GM10248 (cell line): ENCODE measurements around the gene RAB40AL.

Experiments used
- CTCF ChIA-PET: fragments of 300-600 bp; sonication (Branson Sonifier 250); formaldehyde crosslinking; extraction: SDS; loops from one replicate; lab custom pipeline; 2021; ENCODE audit warnings: antibody characterized with exemption; lab: Yijun Ruan, JAX
- POLR2A ChIA-PET: fragments of 350-650 bp; sonication (Branson Sonifier 250); formaldehyde crosslinking; extraction: SDS; loops from one replicate; lab custom pipeline; 2020; ENCODE audit warnings: antibody characterized with exemption; lab: Yijun Ruan, JAX
- DNase-seq: peaks from one replicate; pipeline ENCODE4 v3.0.0; 2012; ENCODE audit errors: extremely low spot score
- CTCF ChIP-seq: IDR thresholded peaks from 2 replicates; pipeline ENCODE4 v1.5.1; 2012; ENCODE audit warnings: mild to moderate bottlenecking, low read depth; ENCODE audit errors: extremely low read depth, missing control alignments, control extremely low read depth

The RAB40AL gene

GRCh38 chrX:102934624-102935023, 2.4 kb upstream of the RAB40AL start:
- ChIA-PET CTCF (interaction anchor here (0.6 to 2.4 kb wide), 14 partner anchors 9 to 312 kb away, joined by 3 to 12 read pairs (median 3); no protein-coding TSS in a partner anchor), POLR2A (no interaction called here)
- peak; percentile 42 for DNase-seq
- TF ChIP-seq CTCF = peak; percentile 52

- ChIA-PET POLR2A (no interaction called here), CTCF (interaction anchor here (0.9 to 2.4 kb wide), 26 partner anchors 9 to 884 kb away, joined by 3 to 34 read pairs (median 6); no protein-coding TSS in a partner anchor)
- DNase-seq = peak; percentile 23
- peak; percentile 59 for TF ChIP-seq CTCF
Measured at GRCh38 chrX:102950908-102951866, 14.1 kb downstream of the RAB40AL start.

DNA sequence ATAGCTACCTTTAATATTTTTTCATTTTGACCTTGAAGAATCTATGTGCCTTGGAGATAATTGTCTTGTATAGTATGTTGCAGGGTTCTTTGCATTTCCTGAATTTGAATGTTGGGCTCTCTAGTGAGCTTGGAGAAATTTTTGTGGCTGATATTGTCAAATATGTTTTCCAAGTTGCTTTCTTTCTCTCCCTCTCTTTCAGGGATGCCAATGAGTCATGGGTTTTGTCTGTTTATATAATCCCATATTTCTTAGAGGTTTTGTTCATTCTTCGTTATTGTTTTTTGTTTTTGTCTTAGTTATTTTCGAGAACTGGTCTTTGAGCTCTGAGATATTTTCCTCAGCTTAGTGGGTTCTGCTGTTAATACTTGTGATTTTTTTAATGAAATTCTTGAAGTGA, 20.7 kb downstream of the RAB40AL start:
- CTCF ChIA-PET = no interaction called here

DNA sequence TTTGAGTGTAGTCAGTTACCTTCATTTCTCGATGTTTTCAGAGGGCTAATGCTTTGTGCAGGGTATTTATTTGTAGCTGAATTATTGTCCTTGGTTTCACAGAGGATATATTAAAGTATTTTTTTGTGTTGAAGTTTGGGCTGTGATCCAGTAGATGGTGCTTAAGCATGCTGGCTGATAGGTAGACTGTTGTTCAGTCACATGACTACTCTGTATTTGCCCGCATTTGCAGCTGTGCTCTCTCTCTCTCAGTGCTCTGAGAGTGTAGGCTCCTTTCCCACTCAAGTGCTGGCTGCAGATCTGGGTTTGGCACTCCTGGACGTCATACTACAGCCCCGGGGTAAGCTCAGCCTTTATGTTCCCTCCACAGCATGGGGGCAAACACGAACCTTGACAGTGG, 21.7 kb downstream of the RAB40AL start:
- ChIA-PET POLR2A (no interaction called here), CTCF (no interaction called here)
- TF ChIP-seq CTCF = no peak
- no peak for DNase-seq

More for the DNA sequence above, 20.7 kb downstream of the RAB40AL start:
- POLR2A ChIA-PET = no interaction called here
- DNase-seq = no peak
- no peak for TF ChIP-seq CTCF

- TF ChIP-seq CTCF = no peak
- no peak for DNase-seq
- CTCF ChIA-PET = interaction anchor here (1.9 kb wide), 1 partner anchor 8 kb away, joined by 18 read pairs; no protein-coding TSS in a partner anchor
- POLR2A ChIA-PET = no interaction called here
Measured at GRCh38 chrX:102959471-102959870, 22.4 kb downstream of the RAB40AL start.

GRCh38 chrX:102963955-102964354, 26.9 kb downstream of the RAB40AL start:
- ChIA-PET CTCF (interaction anchor here (2.5 kb wide), 1 partner anchor 13 kb away, joined by 15 read pairs; no protein-coding TSS in a partner anchor), POLR2A (no interaction called here)
- no peak for TF ChIP-seq CTCF
- no peak for DNase-seq
